WTC11 (cell line): ENCODE measurements around the gene CHTF8. TPM values are rescaled to one million over a fixed set of nuclear protein-coding genes. Genes with fewer than 3 reads are reported as not detected.
A peak's percentile ranks its signal among the peaks of the same experiment; 100 is the strongest.

Experiments
- ATAC-seq: fragments of 200-7000 bp; cut with Tn5 transposase; 2 replicates; pipeline ENCODE4 v1.10.0; 2021; ENCODE audit warnings: mild to moderate bottlenecking, moderate library complexity
- CTCF ChIA-PET: fragments of 300-600 bp; sonication (Branson Sonifier 250); formaldehyde crosslinking; loops from one replicate; lab custom pipeline; 2021; ENCODE audit warnings: antibody characterized with exemption; lab: Charles Lee
- POLR2A ChIA-PET: fragments of 350-600 bp; sonication (Branson Sonifier 250); formaldehyde crosslinking; loops from one replicate; lab custom pipeline; 2021; ENCODE audit warnings: antibody characterized with exemption; lab: Charles Lee
- DNase-seq: peaks from one replicate; pipeline ENCODE4 v3.0.0; 2021; ENCODE audit warnings: low spot score
- H3K27ac Mint-ChIP-seq: 2 replicates; pipeline ENCODE4 v1.8.0; 2021; ENCODE audit warnings: mixed read lengths
- H3K27me3 Mint-ChIP-seq: 2 replicates; pipeline ENCODE4 v1.8.0; 2021; ENCODE audit warnings: low read depth, mild to moderate bottlenecking, moderate library complexity, mixed read lengths
- H3K36me3 Mint-ChIP-seq: 2 replicates; pipeline ENCODE4 v1.8.0; 2021; ENCODE audit warnings: mixed read lengths
- H3K4me1 Mint-ChIP-seq: 2 replicates; pipeline ENCODE4 v1.8.0; 2022; ENCODE audit warnings: mixed read lengths
- H3K4me3 Mint-ChIP-seq: 2 replicates; pipeline ENCODE4 v1.8.0; 2021; ENCODE audit warnings: mild to moderate bottlenecking, moderate library complexity, mixed read lengths
- H3K9me3 Mint-ChIP-seq: 2 replicates; pipeline ENCODE4 v1.8.0; 2021; ENCODE audit warnings: mixed read lengths
- ATF1 ChIP-seq: sonication (generic); formaldehyde crosslinking; IDR thresholded peaks from 2 replicates; pipeline ENCODE4 v1.8.1; 2023; ENCODE audit warnings: mild to moderate bottlenecking, moderate library complexity, missing genetic modification reagents
- CBFB ChIP-seq: sonication (generic); formaldehyde crosslinking; IDR thresholded peaks from 2 replicates; pipeline ENCODE4 v1.8.1; 2022; ENCODE audit warnings: mild to moderate bottlenecking, low read depth, missing genetic modification reagents
- ELF4 ChIP-seq: sonication (generic); formaldehyde crosslinking; IDR thresholded peaks from 2 replicates; pipeline ENCODE4 v1.8.1; 2022; ENCODE audit warnings: low read depth, mild to moderate bottlenecking, moderate library complexity, missing genetic modification reagents
- JAZF1 ChIP-seq: fragments of 250-450 bp; sonication (Bioruptor Pico); IDR thresholded peaks from 2 replicates; pipeline ENCODE4 v1.9.0; 2021; ENCODE audit warnings: moderate library complexity, mild to moderate bottlenecking, inconsistent platforms
- KAT7 ChIP-seq: sonication (generic); formaldehyde crosslinking; IDR thresholded peaks from 2 replicates; pipeline ENCODE4 v1.8.1; 2023; ENCODE audit warnings: missing genetic modification reagents, mild to moderate bottlenecking, borderline replicate concordance
- MXD4 ChIP-seq: fragments of 250-450 bp; sonication (Bioruptor Pico); IDR thresholded peaks from 2 replicates; pipeline ENCODE4 v1.8.0; 2021; ENCODE audit warnings: mild to moderate bottlenecking, moderate library complexity, borderline replicate concordance
- NR3C1 ChIP-seq: sonication (generic); formaldehyde crosslinking; conservative IDR thresholded peaks from 2 replicates; pipeline ENCODE4 v1.8.1; 2023; ENCODE audit warnings: low read depth, mild to moderate bottlenecking, missing genetic modification reagents
- SMAD4 ChIP-seq: sonication (generic); formaldehyde crosslinking; IDR thresholded peaks from 2 replicates; pipeline ENCODE4 v1.8.0; 2022; ENCODE audit warnings: mild to moderate bottlenecking, missing genetic modification reagents
- TEAD1 ChIP-seq: sonication (generic); formaldehyde crosslinking; IDR thresholded peaks from 2 replicates; pipeline ENCODE4 v1.8.0; 2022; ENCODE audit warnings: mild to moderate bottlenecking, missing genetic modification reagents
- TEAD4 ChIP-seq: sonication (generic); formaldehyde crosslinking; IDR thresholded peaks from 2 replicates; pipeline ENCODE4 v1.8.0; 2022; ENCODE audit warnings: mild to moderate bottlenecking, missing genetic modification reagents
- ZNF121 ChIP-seq: sonication (generic); formaldehyde crosslinking; IDR thresholded peaks from 2 replicates; pipeline ENCODE4 v1.8.0; 2023; ENCODE audit warnings: missing genetic modification reagents
- ZNF317 ChIP-seq: sonication (generic); formaldehyde crosslinking; IDR thresholded peaks from 2 replicates; pipeline ENCODE4 v1.8.1; 2023; ENCODE audit warnings: low read depth, mild to moderate bottlenecking, moderate library complexity, missing genetic modification reagents, borderline replicate concordance
- ZNF396 ChIP-seq: fragments of 250-450 bp; sonication (Bioruptor Pico); IDR thresholded peaks from 2 replicates; pipeline ENCODE4 v1.8.0; 2021; ENCODE audit warnings: mild to moderate bottlenecking, moderate library complexity, borderline replicate concordance
- total RNA-seq: library from RNA; stranded (reverse); gene quantifications from 3 replicates; pipeline ENCODE4 v1.2.3, GENCODE V29; 2021
- TF ChIP-seq, protein P1 (sequence below): fragments of 250-450 bp; sonication (Bioruptor Pico); IDR thresholded peaks from 2 replicates; pipeline ENCODE4 v1.9.0; 2021; ENCODE audit warnings: mild to moderate bottlenecking
- TF ChIP-seq, protein P2 (sequence below): sonication (generic); formaldehyde crosslinking; IDR thresholded peaks from 2 replicates; pipeline ENCODE4 v1.8.1; 2023; ENCODE audit warnings: mild to moderate bottlenecking, missing genetic modification reagents
- TF ChIP-seq, protein P3 (sequence below): fragments of 250-450 bp; sonication (Bioruptor Pico); IDR thresholded peaks from 2 replicates; pipeline ENCODE4 v1.8.0; 2021; ENCODE audit warnings: mild to moderate bottlenecking
- TF ChIP-seq, protein P4 (sequence below): sonication (generic); formaldehyde crosslinking; conservative IDR thresholded peaks from 2 replicates; pipeline ENCODE4 v1.8.1; 2023; ENCODE audit warnings: mild to moderate bottlenecking, low read depth, missing genetic modification reagents, moderate library complexity
- TF ChIP-seq, protein P5 (sequence below): sonication (generic); formaldehyde crosslinking; IDR thresholded peaks from 2 replicates; pipeline ENCODE4 v1.8.0; 2022; ENCODE audit warnings: mild to moderate bottlenecking, missing genetic modification reagents
- TF ChIP-seq, protein P6 (sequence below): sonication (generic); formaldehyde crosslinking; IDR thresholded peaks from 2 replicates; pipeline ENCODE4 v1.8.1; 2023; ENCODE audit warnings: mild to moderate bottlenecking, missing genetic modification reagents, moderate library complexity

Gene CHTF8
- total RNA-seq, 1 experiment from 2014 or later: 115 TPM

DNA sequence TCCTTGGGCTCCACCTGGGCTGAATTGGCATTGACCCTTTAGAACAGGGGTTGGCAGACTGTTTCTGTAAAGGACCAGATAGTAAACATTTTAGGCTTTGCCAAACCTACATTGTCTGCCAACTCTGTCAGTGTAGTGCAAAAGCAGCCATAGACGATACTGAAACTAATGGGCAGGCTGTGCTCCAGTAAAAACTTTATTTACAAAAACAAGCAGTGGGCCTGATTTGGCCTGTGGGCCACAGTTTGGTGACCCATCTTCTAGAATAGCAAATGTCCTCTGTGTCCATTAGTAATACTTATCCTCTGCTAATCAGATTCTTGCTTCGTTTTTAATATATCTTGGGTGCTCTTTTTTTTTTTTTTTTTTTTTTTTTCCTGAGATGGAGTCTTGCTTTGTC lies 6.2 kb upstream of the CHTF8 start:
- TF ChIP-seq, protein P1, sequence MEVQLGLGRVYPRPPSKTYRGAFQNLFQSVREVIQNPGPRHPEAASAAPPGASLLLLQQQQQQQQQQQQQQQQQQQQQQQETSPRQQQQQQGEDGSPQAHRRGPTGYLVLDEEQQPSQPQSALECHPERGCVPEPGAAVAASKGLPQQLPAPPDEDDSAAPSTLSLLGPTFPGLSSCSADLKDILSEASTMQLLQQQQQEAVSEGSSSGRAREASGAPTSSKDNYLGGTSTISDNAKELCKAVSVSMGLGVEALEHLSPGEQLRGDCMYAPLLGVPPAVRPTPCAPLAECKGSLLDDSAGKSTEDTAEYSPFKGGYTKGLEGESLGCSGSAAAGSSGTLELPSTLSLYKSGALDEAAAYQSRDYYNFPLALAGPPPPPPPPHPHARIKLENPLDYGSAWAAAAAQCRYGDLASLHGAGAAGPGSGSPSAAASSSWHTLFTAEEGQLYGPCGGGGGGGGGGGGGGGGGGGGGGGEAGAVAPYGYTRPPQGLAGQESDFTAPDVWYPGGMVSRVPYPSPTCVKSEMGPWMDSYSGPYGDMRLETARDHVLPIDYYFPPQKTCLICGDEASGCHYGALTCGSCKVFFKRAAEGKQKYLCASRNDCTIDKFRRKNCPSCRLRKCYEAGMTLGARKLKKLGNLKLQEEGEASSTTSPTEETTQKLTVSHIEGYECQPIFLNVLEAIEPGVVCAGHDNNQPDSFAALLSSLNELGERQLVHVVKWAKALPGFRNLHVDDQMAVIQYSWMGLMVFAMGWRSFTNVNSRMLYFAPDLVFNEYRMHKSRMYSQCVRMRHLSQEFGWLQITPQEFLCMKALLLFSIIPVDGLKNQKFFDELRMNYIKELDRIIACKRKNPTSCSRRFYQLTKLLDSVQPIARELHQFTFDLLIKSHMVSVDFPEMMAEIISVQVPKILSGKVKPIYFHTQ (CRISPR knock-in tag): no peak
- TF ChIP-seq NR3C1 (no peak), ATF1 (CRISPR knock-in tag) (no peak)
- TF ChIP-seq, protein P2, sequence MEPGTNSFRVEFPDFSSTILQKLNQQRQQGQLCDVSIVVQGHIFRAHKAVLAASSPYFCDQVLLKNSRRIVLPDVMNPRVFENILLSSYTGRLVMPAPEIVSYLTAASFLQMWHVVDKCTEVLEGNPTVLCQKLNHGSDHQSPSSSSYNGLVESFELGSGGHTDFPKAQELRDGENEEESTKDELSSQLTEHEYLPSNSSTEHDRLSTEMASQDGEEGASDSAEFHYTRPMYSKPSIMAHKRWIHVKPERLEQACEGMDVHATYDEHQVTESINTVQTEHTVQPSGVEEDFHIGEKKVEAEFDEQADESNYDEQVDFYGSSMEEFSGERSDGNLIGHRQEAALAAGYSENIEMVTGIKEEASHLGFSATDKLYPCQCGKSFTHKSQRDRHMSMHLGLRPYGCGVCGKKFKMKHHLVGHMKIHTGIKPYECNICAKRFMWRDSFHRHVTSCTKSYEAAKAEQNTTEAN: no peak
- H3K27me3 Mint-ChIP-seq: no peaks in the 10 kb centered on the region
- peak overlapping the region; percentile 71 for H3K27ac Mint-ChIP-seq
- POLR2A ChIA-PET: no interaction called here
- no peak overlapping the region for H3K4me3 Mint-ChIP-seq
- H3K36me3 Mint-ChIP-seq: peaks cover 74% of the 10 kb centered on the region
- no peaks in the 10 kb centered on the region for H3K9me3 Mint-ChIP-seq
- DNase-seq: no peak
- CTCF ChIA-PET: no interaction called here
- peaks cover 13% of the 10 kb centered on the region for H3K4me1 Mint-ChIP-seq
- ATAC-seq: no peak

DNA sequence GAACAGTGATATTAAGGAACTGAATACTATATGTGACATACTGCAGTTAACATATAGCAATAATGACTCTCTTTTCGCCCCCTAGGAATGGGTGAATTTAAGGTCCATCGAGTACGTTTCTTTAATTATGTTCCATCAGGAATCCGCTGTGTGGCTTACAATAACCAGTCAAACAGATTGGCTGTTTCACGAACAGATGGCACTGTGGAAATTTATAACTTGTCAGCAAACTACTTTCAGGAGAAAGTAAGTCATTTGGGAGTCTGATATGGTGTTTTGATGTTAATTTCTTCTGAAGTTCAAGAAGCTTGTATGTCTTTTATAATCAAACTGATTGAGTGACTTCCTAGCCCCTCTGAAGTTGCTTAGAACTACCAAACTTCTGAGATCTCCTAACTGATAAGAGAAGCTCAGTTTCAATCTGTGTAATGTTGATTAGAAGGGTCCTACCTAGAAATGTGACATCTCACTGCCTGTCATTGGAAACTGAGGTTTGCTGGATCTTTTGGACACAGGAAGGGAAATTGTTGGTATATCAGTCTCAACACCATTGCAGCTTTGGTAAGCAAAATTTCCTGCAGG lies 1.1 kb upstream of the CHTF8 start:
- Mint-ChIP-seq H3K27ac (peak overlapping the region; percentile 34; the same call in 1 of the 2 replicates), H3K4me1 (peaks cover 40% of the 10 kb centered on the region)
- CTCF ChIA-PET: interaction anchor here (0.5 to 1.3 kb wide), 7 partner anchors 9 to 230 kb away, joined by 3 to 7 read pairs (median 3); no protein-coding TSS in a partner anchor

DNA sequence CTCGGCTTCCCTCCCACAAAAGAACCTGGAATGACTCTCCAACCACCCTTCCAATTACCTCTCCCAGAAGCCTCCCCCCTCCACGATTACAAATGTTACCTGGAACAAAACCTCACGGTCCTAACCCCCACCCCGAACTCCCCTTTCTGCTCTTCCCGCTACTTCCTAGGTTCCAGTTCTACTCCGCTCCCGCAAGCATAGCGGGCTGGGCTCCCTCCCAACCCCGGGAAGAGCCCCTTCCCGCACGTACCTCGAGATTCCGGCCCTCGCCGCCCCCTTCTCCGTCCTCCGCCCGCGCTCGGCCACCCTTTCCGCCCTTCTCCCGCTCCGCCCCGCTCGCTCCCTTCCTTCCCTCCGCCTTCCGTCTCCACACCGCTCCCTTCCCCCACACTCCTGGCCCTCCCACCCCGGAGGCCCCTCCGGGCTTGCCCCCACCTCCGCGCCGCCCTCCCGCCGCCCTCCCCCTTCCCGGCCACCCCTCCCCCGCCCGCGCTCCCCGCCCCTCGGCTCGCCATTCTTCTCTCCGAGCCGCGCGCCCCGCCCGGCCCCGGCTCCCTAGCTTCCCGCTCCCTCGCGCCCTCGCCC lies 457 bp downstream of the CHTF8 start:
- Mint-ChIP-seq H3K27me3 (no peaks in the 10 kb centered on the region), H3K4me1 (peaks cover 40% of the 10 kb centered on the region), H3K9me3 (no peaks in the 10 kb centered on the region), H3K27ac (peak overlapping the region; percentile 98), H3K36me3 (peaks cover 30% of the 10 kb centered on the region), H3K4me3 (peak overlapping the region; percentile 97)
- ATAC-seq (peak; percentile 73), DNase-seq (peak; percentile 84)
- ChIA-PET CTCF (interaction anchor here (0.6 to 1.3 kb wide), 6 partner anchors 18 to 603 kb away, joined by 3 to 7 read pairs (median 4); no protein-coding TSS in a partner anchor), POLR2A (interaction anchor here (0.6 to 1.5 kb wide), 3 partner anchors 15 to 56 kb away, joined by 3 to 6 read pairs (median 5); partner anchors contain the start of gene HAS3)
- no peak for TF ChIP-seq ELF4 (CRISPR knock-in tag)
- TF ChIP-seq, protein P3, sequence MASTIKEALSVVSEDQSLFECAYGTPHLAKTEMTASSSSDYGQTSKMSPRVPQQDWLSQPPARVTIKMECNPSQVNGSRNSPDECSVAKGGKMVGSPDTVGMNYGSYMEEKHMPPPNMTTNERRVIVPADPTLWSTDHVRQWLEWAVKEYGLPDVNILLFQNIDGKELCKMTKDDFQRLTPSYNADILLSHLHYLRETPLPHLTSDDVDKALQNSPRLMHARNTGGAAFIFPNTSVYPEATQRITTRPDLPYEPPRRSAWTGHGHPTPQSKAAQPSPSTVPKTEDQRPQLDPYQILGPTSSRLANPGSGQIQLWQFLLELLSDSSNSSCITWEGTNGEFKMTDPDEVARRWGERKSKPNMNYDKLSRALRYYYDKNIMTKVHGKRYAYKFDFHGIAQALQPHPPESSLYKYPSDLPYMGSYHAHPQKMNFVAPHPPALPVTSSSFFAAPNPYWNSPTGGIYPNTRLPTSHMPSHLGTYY (CRISPR knock-in tag): peak; percentile 60; the same call in 1 of the 2 replicates
- TF ChIP-seq, protein P2: no peak
- TF ChIP-seq TEAD4 (CRISPR knock-in tag): no peak
- no peak for TF ChIP-seq KAT7 (CRISPR knock-in tag)
- no peak for TF ChIP-seq JAZF1 (CRISPR knock-in tag)
- TF ChIP-seq, protein P4, sequence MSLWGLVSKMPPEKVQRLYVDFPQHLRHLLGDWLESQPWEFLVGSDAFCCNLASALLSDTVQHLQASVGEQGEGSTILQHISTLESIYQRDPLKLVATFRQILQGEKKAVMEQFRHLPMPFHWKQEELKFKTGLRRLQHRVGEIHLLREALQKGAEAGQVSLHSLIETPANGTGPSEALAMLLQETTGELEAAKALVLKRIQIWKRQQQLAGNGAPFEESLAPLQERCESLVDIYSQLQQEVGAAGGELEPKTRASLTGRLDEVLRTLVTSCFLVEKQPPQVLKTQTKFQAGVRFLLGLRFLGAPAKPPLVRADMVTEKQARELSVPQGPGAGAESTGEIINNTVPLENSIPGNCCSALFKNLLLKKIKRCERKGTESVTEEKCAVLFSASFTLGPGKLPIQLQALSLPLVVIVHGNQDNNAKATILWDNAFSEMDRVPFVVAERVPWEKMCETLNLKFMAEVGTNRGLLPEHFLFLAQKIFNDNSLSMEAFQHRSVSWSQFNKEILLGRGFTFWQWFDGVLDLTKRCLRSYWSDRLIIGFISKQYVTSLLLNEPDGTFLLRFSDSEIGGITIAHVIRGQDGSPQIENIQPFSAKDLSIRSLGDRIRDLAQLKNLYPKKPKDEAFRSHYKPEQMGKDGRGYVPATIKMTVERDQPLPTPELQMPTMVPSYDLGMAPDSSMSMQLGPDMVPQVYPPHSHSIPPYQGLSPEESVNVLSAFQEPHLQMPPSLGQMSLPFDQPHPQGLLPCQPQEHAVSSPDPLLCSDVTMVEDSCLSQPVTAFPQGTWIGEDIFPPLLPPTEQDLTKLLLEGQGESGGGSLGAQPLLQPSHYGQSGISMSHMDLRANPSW (CRISPR knock-in tag): no peak
- no peak for TF ChIP-seq MXD4 (CRISPR knock-in tag)
- no peak for TF ChIP-seq ZNF121 (CRISPR knock-in tag)
- no peak for TF ChIP-seq SMAD4 (CRISPR knock-in tag)
- TF ChIP-seq TEAD1: no peak
- TF ChIP-seq, protein P5, sequence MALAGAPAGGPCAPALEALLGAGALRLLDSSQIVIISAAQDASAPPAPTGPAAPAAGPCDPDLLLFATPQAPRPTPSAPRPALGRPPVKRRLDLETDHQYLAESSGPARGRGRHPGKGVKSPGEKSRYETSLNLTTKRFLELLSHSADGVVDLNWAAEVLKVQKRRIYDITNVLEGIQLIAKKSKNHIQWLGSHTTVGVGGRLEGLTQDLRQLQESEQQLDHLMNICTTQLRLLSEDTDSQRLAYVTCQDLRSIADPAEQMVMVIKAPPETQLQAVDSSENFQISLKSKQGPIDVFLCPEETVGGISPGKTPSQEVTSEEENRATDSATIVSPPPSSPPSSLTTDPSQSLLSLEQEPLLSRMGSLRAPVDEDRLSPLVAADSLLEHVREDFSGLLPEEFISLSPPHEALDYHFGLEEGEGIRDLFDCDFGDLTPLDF (CRISPR knock-in tag): no peak
- TF ChIP-seq, protein P6, sequence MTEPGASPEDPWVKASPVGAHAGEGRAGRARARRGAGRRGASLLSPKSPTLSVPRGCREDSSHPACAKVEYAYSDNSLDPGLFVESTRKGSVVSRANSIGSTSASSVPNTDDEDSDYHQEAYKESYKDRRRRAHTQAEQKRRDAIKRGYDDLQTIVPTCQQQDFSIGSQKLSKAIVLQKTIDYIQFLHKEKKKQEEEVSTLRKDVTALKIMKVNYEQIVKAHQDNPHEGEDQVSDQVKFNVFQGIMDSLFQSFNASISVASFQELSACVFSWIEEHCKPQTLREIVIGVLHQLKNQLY (CRISPR knock-in tag): no peak
- no peak for TF ChIP-seq ZNF396

More for the DNA sequence above, 1.1 kb upstream of the CHTF8 start:
- Mint-ChIP-seq H3K36me3 (peaks cover 36% of the 10 kb centered on the region), H3K27me3 (no peaks in the 10 kb centered on the region)
- POLR2A ChIA-PET: interaction anchor here (0.6 to 1.1 kb wide), 4 partner anchors 14 to 197 kb away, joined by 3 to 7 read pairs (median 4); no protein-coding TSS in a partner anchor
- DNase-seq: no peak
- no peak for ATAC-seq
- no peak for TF ChIP-seq CBFB
- no peak for TF ChIP-seq ZNF317 (CRISPR knock-in tag)
- TF ChIP-seq MXD4 (CRISPR knock-in tag): no peak
- TF ChIP-seq, all 79 proteins: peak for 0
- no peaks in the 10 kb centered on the region for H3K9me3 Mint-ChIP-seq
- H3K4me3 Mint-ChIP-seq: peak overlapping the region; percentile 96
